Endothelial cell of umbilical vein (primary cell): ENCODE data around the gene PLXND1.

Source experiments
- JUN ChIP-seq: IDR thresholded peaks from 2 replicates; pipeline ENCODE4 v1.6.1; 2011; ENCODE audit warnings: borderline replicate concordance, low read depth; ENCODE audit not compliant: insufficient read length, insufficient read depth
- POLR2A ChIP-seq: IDR thresholded peaks from 2 replicates; pipeline ENCODE4 v1.6.1; 2012; ENCODE audit warnings: low read depth, mild to moderate bottlenecking, control low read depth, low read length

DNA sequence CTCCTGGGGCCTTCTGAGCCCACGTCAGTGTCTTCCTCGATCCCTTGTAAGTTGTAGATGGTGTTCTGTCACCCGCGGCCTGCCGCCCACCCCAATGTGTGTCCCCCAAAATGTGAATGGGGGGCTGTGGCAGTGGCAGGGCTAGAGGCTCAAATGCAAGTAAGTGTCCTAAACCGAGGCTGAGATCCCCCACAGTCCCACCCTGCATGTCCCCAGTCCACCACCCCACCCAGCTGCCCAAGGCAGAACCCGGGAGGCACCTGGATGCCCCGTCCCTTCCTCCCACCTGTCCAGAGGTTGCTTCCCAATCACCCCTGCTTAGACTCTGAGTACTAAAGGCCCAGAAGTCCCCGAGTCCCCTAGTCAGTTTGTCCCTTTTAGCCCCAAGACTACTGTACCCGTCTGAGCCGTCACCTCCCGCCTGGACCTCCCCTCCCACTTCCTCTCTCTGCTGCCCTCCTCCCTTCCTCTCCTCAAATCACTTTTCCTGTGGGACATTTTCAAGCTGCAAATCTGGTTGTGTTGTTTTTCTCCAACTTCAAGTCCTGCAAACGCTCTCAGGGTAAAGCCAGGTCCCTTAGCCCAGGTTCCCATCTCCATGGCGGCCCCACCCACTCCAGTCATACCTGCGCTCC is 11.8 kb upstream of the PLXND1 start:
- TF ChIP-seq JUN (no peak), POLR2A (no peak)
